ENCODE measurements around the gene ASCL3.
"Not testable (repeated sequence)": the region's sequence is repeated elsewhere in the genome, so short reads cannot be mapped to it uniquely, and the experiment has no call there.

ASCL3 gene

DNA sequence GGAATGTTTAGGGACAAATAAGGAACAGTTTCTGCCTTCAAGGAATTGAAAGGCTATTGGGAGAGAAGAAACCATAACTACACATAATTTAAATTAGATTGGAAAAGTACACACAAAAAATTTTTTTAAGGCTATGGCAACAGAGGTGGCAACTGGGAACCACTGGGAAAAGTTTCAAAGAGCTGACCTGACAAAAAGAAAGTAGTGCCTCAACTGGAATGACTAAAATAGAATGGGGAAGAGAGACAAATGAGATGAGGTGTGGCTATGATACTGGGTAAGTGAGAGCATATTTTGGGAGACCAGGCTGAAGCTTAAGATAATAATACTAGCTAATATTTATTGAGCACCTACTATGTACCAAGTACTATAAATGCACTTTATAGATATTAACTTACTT is 34.7 kb downstream of the ASCL3 start:
- no peak for DNase-seq

GRCh38 chr11:8907116-8907515 is 35.7 kb downstream of the ASCL3 start:
- no peak for DNase-seq

DNA sequence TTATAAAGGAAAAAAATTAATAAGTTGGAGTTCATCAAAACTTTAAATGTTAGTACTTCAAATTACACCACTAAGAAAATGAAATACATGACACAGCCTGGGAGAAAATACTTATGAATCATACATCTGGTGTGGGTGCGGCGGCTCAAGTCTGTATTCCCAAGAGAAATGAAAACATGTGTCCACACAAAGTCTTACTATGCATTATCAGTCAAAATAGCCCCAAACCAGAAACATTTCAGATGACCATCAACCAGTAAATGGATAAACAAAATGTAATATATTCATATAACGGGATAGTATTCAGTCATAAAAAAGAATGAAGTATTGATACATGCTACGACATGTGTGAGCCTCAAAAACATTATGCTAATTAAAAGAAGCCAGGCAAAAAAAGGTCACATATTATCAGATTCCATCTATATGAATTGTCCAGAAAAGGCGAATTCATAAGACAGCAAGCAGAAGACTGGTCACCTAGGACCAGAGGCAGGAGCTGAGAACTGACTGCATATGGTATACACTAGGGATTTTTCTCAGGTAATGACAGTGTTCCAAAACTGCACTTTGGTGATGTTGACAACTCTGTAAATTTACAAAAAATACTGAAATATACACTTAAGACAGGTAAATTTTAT is 37.2 kb downstream of the ASCL3 start:
- DNase-seq: no peak

DNA sequence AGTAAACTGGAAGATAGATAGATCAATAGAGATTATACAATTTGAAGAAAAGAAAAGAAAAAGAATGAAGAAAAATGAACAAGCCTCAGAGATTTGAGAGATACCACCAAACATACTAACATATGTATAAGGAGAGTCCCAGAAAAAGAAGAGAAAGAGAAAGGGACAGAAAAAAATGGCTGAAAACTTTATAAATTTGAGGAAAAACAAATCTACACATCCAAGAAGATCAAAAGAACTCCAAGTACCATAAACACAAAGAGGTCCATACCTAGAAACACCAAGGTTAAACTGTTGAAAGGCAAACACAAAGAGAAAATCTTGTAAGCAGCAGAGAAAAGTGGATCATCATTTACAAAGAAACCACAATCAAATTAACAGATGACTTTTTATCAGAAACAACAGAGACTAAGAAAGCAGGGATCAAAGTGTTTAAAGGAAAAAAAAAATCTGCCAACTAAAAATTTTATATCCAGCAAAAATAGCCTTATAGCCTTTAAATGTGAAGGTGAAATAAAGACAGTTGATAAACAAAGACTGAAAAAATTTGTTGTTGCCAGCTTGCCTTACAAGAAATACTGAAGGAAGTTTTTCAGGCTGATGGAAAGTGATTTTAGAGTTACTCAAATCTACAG is 43.6 kb downstream of the ASCL3 start:
- DNase-seq: no peak

GRCh38 chr11:8891185-8891584 is 51.6 kb downstream of the ASCL3 start:
- DNase-seq: not testable (repeated sequence)

Data from DMS79 treated with DMSO at 0.1 percent for 48 hours (cell line).